SK-N-SH treated with all-trans-retinoic acid at 6 μM for 48 hours (cell line): ENCODE results near the gene PLCB3.

Source experiments
- ATAC-seq: fragments of 200-7000 bp; cut with Tn5 transposase; 3 replicates; pipeline ENCODE4 v1.9.1; 2020; ENCODE audit warnings: mild to moderate bottlenecking, moderate library complexity
- ARNTL ChIP-seq: fragments of 450-650 bp; formaldehyde crosslinking; IDR thresholded peaks from 2 replicates; pipeline ENCODE4 v1.5.0; 2020; ENCODE audit warnings: low read depth, mild to moderate bottlenecking, moderate library complexity, borderline replicate concordance
- BACH2 ChIP-seq: fragments of 250-450 bp; sonication (Bioruptor Pico); IDR thresholded peaks from 2 replicates; pipeline ENCODE4 v1.9.0; 2021; ENCODE audit warnings: mild to moderate bottlenecking, borderline replicate concordance
- CREB5 ChIP-seq: fragments of 250-450 bp; sonication (Bioruptor Pico); IDR thresholded peaks from 2 replicates; pipeline ENCODE4 v1.5.1; 2020; ENCODE audit warnings: low read depth, mild to moderate bottlenecking, moderate library complexity
- CSDC2 ChIP-seq: fragments of 250-450 bp; sonication (Bioruptor Pico); IDR thresholded peaks from 2 replicates; pipeline ENCODE4 v1.5.0; 2020; ENCODE audit warnings: mild to moderate bottlenecking, moderate library complexity
- CSRNP3 ChIP-seq: fragments of 250-450 bp; sonication (Bioruptor Pico); IDR thresholded peaks from 2 replicates; pipeline ENCODE4 v1.5.1; 2021; ENCODE audit warnings: mild to moderate bottlenecking, moderate library complexity
- ESRRG ChIP-seq: fragments of 250-450 bp; sonication (Bioruptor Pico); IDR thresholded peaks from 2 replicates; pipeline ENCODE4 v1.6.1; 2021; ENCODE audit warnings: mild to moderate bottlenecking
- GLIS3 ChIP-seq: fragments of 250-450 bp; sonication (Bioruptor Pico); IDR thresholded peaks from 2 replicates; pipeline ENCODE4 v1.5.0; 2020; ENCODE audit warnings: mild to moderate bottlenecking, moderate library complexity
- OSR1 ChIP-seq: fragments of 250-450 bp; sonication (Bioruptor Pico); IDR thresholded peaks from 2 replicates; pipeline ENCODE4 v1.8.0; 2022; ENCODE audit warnings: moderate library complexity, mild to moderate bottlenecking, inconsistent platforms
- PATZ1 ChIP-seq: fragments of 250-450 bp; sonication (Bioruptor Pico); IDR thresholded peaks from 2 replicates; pipeline ENCODE4 v1.8.0; 2020; ENCODE audit warnings: mild to moderate bottlenecking, moderate library complexity, borderline replicate concordance
- POU6F1 ChIP-seq: fragments of 250-450 bp; sonication (Bioruptor Pico); IDR thresholded peaks from 2 replicates; pipeline ENCODE4 v1.8.0; 2021; ENCODE audit warnings: low read depth, mild to moderate bottlenecking, moderate library complexity, borderline replicate concordance
- PPARA ChIP-seq: fragments of 250-450 bp; sonication (Bioruptor Pico); IDR thresholded peaks from 2 replicates; pipeline ENCODE4 v1.5.0; 2020; ENCODE audit warnings: mild to moderate bottlenecking, borderline replicate concordance
- RARB ChIP-seq: fragments of 250-450 bp; sonication (Bioruptor Pico); IDR thresholded peaks from 2 replicates; pipeline ENCODE4 v1.8.0; 2021; ENCODE audit warnings: mild to moderate bottlenecking, moderate library complexity
- SNAI2 ChIP-seq: fragments of 250-450 bp; sonication (Bioruptor Pico); IDR thresholded peaks from 2 replicates; pipeline ENCODE4 v1.5.0; 2020; ENCODE audit warnings: mild to moderate bottlenecking, moderate library complexity
- TOX ChIP-seq: fragments of 250-450 bp; sonication (Bioruptor Pico); IDR thresholded peaks from 2 replicates; pipeline ENCODE4 v1.8.0; 2021; ENCODE audit warnings: mild to moderate bottlenecking, moderate library complexity, borderline replicate concordance
- TSHZ2 ChIP-seq: fragments of 250-450 bp; sonication (Bioruptor Pico); IDR thresholded peaks from 2 replicates; pipeline ENCODE4 v1.5.0; 2020; ENCODE audit warnings: mild to moderate bottlenecking, moderate library complexity
- ZC3H10 ChIP-seq: fragments of 250-450 bp; sonication (Bioruptor Pico); IDR thresholded peaks from 2 replicates; pipeline ENCODE4 v1.5.1; 2021; ENCODE audit warnings: mild to moderate bottlenecking, moderate library complexity
- ZFP3 ChIP-seq: fragments of 250-450 bp; sonication (Bioruptor Pico); IDR thresholded peaks from 2 replicates; pipeline ENCODE4 v1.5.0; 2020; ENCODE audit warnings: mild to moderate bottlenecking, moderate library complexity
- ZFP30 ChIP-seq: fragments of 450-650 bp; formaldehyde crosslinking; IDR thresholded peaks from 2 replicates; pipeline ENCODE4 v1.5.0; 2022; ENCODE audit warnings: mild to moderate bottlenecking, moderate library complexity
- ZNF565 ChIP-seq: fragments of 450-650 bp; formaldehyde crosslinking; conservative IDR thresholded peaks from 2 replicates; pipeline ENCODE4 v1.5.0; 2020; ENCODE audit warnings: low read depth, mild to moderate bottlenecking, moderate library complexity
- ZNF70 ChIP-seq: fragments of 450-650 bp; formaldehyde crosslinking; IDR thresholded peaks from 2 replicates; pipeline ENCODE4 v1.5.0; 2020; ENCODE audit warnings: mild to moderate bottlenecking, moderate library complexity
- ZNF8 ChIP-seq: fragments of 450-650 bp; formaldehyde crosslinking; IDR thresholded peaks from 2 replicates; pipeline ENCODE4 v1.5.0; 2020; ENCODE audit warnings: mild to moderate bottlenecking, moderate library complexity

PLCB3 gene

GRCh38 chr11:64216879-64217278 lies 34.5 kb upstream of the PLCB3 start (continued):
- TF ChIP-seq ZNF8 (CRISPR knock-in tag) (no peak), TOX (CRISPR knock-in tag) (no peak), ZFP3 (CRISPR knock-in tag) (no peak)

GRCh38 chr11:64218628-64219353 lies 32.5 kb upstream of the PLCB3 start:
- TF ChIP-seq GLIS3 (CRISPR knock-in tag) (no peak), CSRNP3 (CRISPR knock-in tag) (no peak), ARNTL (CRISPR knock-in tag) (no peak), ZNF8 (CRISPR knock-in tag) (no peak), ZC3H10 (CRISPR knock-in tag) (no peak), PATZ1 (CRISPR knock-in tag) (no peak), ZNF70 (no peak), SNAI2 (CRISPR knock-in tag) (no peak), ZFP3 (CRISPR knock-in tag) (no peak), ZNF565 (CRISPR knock-in tag) (no peak), TSHZ2 (CRISPR knock-in tag) (no peak), OSR1 (CRISPR knock-in tag) (no peak), BACH2 (CRISPR knock-in tag) (no peak), ZFP30 (no peak), PPARA (CRISPR knock-in tag) (no peak), CSDC2 (CRISPR knock-in tag) (no peak), CREB5 (CRISPR knock-in tag) (no peak), POU6F1 (no peak)
- peak; percentile 19; the same call in 2 of the 3 replicates for ATAC-seq

GRCh38 chr11:64219354-64219684 lies 32.0 kb upstream of the PLCB3 start:
- TF ChIP-seq ZFP3 (CRISPR knock-in tag) (no peak), SNAI2 (CRISPR knock-in tag) (no peak), ZNF565 (CRISPR knock-in tag) (no peak), ZNF8 (CRISPR knock-in tag) (no peak), GLIS3 (CRISPR knock-in tag) (no peak), RARB (CRISPR knock-in tag) (no peak), TOX (CRISPR knock-in tag) (no peak), CSRNP3 (CRISPR knock-in tag) (no peak), POU6F1 (no peak), CSDC2 (CRISPR knock-in tag) (no peak), ZFP30 (no peak), TSHZ2 (CRISPR knock-in tag) (no peak), ESRRG (CRISPR knock-in tag) (no peak)
- no peak; the same call in 2 of the 3 replicates for ATAC-seq
